NCI-H2196 treated with DMSO at 0.1 percent for 48 hours (cell line): ENCODE data around the gene RBM20.

Source experiments
- DNase-seq: peaks from one replicate; lab custom pipeline; 2025; ENCODE audit not compliant: unreplicated experiment; lab: John Stamatoyannopoulos, UW

The RBM20 gene

DNA sequence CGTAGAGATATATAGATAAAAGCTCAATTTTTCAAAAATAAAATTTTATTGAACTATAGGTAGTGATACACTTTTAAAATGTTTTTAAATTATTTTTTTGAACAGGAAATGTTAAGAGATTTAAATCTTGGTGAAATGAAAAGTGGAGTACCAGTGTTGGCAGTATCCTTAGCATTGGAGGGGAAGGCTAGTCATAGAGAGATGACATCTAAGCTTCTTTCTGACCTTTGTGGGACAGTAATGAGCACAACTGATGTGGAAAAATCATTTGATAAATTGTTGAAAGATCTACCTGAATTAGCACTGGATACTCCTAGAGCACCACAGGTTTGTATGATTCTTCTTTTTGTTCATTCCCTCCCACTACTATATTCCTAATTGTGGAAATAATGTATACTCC lies 243.4 kb downstream of the RBM20 start:
- DNase-seq: no peak
